Measurements from ENCODE around the gene DCAF11.

DNA sequence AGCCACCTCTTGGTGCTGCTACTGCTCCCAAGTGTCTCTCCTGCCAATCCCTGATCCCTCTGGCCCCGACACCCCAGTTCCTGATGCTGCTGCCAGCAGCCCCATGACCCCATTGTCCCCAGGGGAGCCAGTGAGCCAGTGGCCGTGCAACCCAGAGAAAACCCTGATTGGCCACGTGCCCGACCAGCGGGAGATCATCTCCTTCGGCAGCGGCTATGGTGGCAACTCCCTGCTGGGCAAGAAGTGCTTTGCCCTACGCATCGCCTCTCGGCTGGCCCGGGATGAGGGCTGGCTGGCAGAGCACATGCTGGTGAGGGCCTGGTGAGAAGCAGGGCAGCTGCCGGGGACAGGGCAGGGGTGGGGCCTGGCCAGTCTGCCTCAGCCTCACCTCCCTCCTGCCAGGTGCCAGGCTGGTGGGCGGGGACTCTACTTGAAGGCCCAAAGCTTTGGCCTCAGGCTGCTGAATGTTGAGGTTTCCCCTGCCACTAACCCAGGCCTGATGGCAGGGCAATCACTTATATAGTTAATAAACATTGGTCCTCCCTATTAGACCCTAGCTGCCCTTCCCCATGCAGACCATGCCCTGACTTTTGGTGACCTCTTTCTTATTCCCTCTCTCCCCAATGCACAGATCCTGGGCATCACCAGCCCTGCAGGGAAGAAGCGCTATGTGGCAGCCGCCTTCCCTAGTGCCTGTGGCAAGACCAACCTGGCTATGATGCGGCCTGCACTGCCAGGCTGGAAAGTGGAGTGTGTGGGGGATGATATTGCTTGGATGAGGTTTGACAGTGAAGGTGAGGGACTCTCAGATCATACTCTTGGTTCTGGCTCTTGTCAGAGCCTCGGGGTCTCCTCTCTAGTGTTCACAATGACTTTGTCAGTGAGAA is 15.4 kb upstream of the DCAF11 start:
- no peak for TF ChIP-seq EZH2 (IDR thresholded peaks at IDR 0.05; ENCODE audit: insufficient read depth, poor library complexity, severe bottlenecking)
- no peak for TF ChIP-seq EZH2phosphoT487 (IDR thresholded peaks at IDR 0.05; ENCODE audit: insufficient read depth, low read depth)

All from GM23248 (cell line).